ENCODE data around the gene SLC34A2. TPM values are rescaled to one million over a fixed set of nuclear protein-coding genes. Genes with fewer than 3 reads are reported as not detected.

The SLC34A2 gene
- total and polyA plus RNA-seq, 2 experiments from 2014 or later, result 0.73 to 0.80 TPM

- Mint-ChIP-seq H3K4me1 (peaks cover 24% of the 10 kb centered on the region), H3K27me3 (ENCODE audit: insufficient read depth, low read depth, poor library complexity) (peaks cover 31% of the 10 kb centered on the region), H3K36me3 (ENCODE audit: low read depth) (no peaks in the 10 kb centered on the region; the same call in 2 of the 3 replicates), H3K9me3 (no peaks in the 10 kb centered on the region), H3K4me3 (no peak overlapping the region), H3K27ac (no peak overlapping the region)
- Histone ChIP-seq H3K4me1 (ENCODE audit: insufficient read depth) (peaks cover 24% of the 10 kb centered on the region), H3K9me2 (ENCODE audit: insufficient read depth) (no peaks in the 10 kb centered on the region; the same call in 1 of the 2 replicates), H3K27ac (ENCODE audit: low read depth) (no peak overlapping the region), H3K27me3 (ENCODE audit: insufficient read depth) (peaks cover 31% of the 10 kb centered on the region), H2AFZ (0 out of 2 replicates have a peak overlapping the region, but pooled peaks have one; percentile 23), H3K4me2 (no peak overlapping the region), H3K79me2 (replicated peaks; ENCODE audit: insufficient read depth) (no peaks in the 10 kb centered on the region), H4K20me1 (replicated peaks; ENCODE audit: insufficient read depth) (no peaks in the 10 kb centered on the region), H3F3A (replicated peaks; ENCODE audit: low read depth) (peaks cover 3% of the 10 kb centered on the region), H3K4me3 (no peak overlapping the region), H3K36me3 (ENCODE audit: insufficient read depth) (no peaks in the 10 kb centered on the region)
- ATAC-seq (no peak), DNase-seq (ENCODE audit: low spot score) (no peak)
- TF ChIP-seq CTCF (conservative IDR thresholded peaks at IDR 0.05; ENCODE audit: low read depth in 2 of 2) (no peak), ETS1 (IDR thresholded peaks at IDR 0.05) (no peak), JUNB (IDR thresholded peaks at IDR 0.05; ENCODE audit: unreplicated experiment) (no peak), EZH2 (IDR thresholded peaks at IDR 0.05; ENCODE audit: low read depth, unreplicated experiment) (no peak), POLR2AphosphoS5 (IDR thresholded peaks at IDR 0.05; ENCODE audit: low read depth) (no peak), EZH2phosphoT487 (IDR thresholded peaks at IDR 0.05; ENCODE audit: unreplicated experiment) (no peak), NANOG (IDR thresholded peaks at IDR 0.05; ENCODE audit: borderline replicate concordance) (no peak), ZNF331 (CRISPR knock-in tag; IDR thresholded peaks at IDR 0.05; ENCODE audit: low read depth) (no peak), STAT1 (IDR thresholded peaks at IDR 0.05; ENCODE audit: unreplicated experiment) (no peak), REST (IDR thresholded peaks at IDR 0.05; ENCODE audit: unreplicated experiment) (no peak), ZNF462 (CRISPR knock-in tag; IDR thresholded peaks at IDR 0.05) (no peak), CREB1 (CRISPR knock-in tag; IDR thresholded peaks at IDR 0.05; ENCODE audit: low read depth) (no peak)
Measured at GRCh38 chr4:25651682-25652081, 4.0 kb upstream of the SLC34A2 start.

Data from GM23338 (cell line).